ENCODE data around the gene ALDH1A1.

The ALDH1A1 gene

DNA sequence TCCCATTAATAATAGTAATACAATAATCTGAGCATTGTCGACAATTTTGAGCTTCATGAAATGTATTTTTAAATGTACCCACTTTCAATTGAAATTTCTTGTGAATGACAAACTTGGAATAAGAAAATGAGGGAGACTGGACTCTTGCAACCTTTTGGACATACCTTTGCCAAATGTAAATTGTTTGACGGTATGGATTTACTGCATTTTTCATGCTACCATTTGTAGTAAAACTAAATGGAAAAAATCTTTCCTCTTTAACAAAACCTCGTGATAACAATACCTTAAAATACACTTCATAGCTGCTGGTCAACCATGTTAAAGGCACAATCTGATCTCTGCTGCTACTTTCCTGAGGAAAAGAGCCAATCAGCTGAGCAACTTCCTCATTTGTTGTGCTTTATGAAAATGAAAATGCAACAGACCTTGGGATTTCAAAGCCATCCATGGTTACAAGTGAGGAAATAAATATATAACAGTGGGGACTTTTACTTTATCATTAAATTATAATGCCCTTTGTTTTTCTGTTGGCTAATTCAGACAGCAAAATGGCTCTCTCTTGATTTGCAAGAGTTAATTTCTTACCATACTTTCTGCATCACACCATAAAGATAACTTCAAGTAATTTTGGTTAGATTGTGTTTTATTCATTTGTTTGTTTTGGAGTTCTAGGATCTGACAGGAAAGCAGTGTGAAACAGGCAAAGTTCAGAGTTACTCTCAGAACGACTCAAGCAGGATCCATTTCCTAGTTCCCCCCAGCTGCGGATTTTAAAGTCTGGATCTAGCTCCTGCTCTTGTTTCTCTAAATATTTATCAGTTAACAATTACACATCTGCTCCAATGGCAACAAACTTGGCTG is 1.1 kb downstream of the ALDH1A1 start:
- no peak for TF ChIP-seq ZFX (IDR thresholded peaks at IDR 0.05; ENCODE audit: borderline replicate concordance)
- peak overlapping the region; percentile 39; the same call in 1 of the 2 replicates for H3K27ac ChIP-seq

- TF ChIP-seq CTCF (IDR thresholded peaks at IDR 0.05) (no peak), ZFX (IDR thresholded peaks at IDR 0.05; ENCODE audit: borderline replicate concordance) (no peak)
These were observed 1.9 kb downstream of the ALDH1A1 start for GRCh38 chr9:72950875-72951442.

DNA sequence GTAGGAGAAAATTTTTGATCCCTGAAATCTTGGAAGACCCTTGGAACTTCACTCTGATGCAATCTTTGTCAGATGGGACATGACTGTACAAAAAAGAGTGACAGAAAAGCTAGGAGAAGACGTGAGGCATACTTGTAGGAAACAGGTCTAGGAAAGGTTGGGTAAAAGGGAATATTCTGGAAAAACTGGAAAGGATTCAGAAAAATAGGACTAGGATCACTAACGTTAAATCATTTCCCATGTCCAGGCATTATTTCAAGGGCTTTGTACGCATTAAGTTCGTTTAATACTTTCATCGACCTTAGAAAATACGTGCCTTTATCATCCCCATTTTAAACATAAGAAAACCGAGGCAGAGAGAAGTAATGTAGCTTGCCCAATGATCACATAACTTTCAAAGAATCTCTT is 2.9 kb downstream of the ALDH1A1 start:
- no peak overlapping the region for H3K27ac ChIP-seq
- TF ChIP-seq ZFX (IDR thresholded peaks at IDR 0.05; ENCODE audit: borderline replicate concordance) (no peak), CTCF (IDR thresholded peaks at IDR 0.05) (no peak)

More at GRCh38 chr9:72950875-72951442, 1.9 kb downstream of the ALDH1A1 start:
- H3K27ac ChIP-seq = no peak overlapping the region

GRCh38 chr9:72949244-72949582 is 3.6 kb downstream of the ALDH1A1 start:
- TF ChIP-seq CTCF (IDR thresholded peaks at IDR 0.05) = no peak
- TF ChIP-seq ZFX (IDR thresholded peaks at IDR 0.05; ENCODE audit: borderline replicate concordance) = no peak
- no peak overlapping the region for H3K27ac ChIP-seq

- H3K27ac ChIP-seq = no peak overlapping the region
- TF ChIP-seq ZFX (IDR thresholded peaks at IDR 0.05; ENCODE audit: borderline replicate concordance) (no peak), CTCF (IDR thresholded peaks at IDR 0.05) (no peak)
These were observed 4.1 kb downstream of the ALDH1A1 start for GRCh38 chr9:72948575-72949243.

GRCh38 chr9:72947984-72948465 is 4.8 kb downstream of the ALDH1A1 start:
- no peak for TF ChIP-seq CTCF (IDR thresholded peaks at IDR 0.05)
- TF ChIP-seq ZFX (IDR thresholded peaks at IDR 0.05; ENCODE audit: borderline replicate concordance) = no peak
- H3K27ac ChIP-seq = no peak overlapping the region

DNA sequence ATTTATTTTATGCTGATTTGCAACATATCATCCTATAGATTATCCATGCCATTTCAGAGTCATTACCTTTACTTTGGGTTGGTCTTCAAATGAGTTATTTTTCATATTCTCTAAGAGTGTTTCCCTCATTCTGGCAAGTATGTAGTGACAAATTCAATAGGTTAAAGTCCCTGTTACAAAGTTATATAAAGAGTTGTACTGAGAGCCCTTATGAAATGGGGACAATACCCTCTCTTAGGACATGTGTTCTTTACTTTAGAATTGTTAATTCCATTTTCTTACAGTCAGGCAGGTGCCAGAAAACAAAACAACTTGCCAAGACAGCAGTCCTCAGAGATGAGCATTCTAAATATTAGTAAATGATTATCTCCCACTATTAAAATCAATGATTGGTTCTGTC is 6.0 kb downstream of the ALDH1A1 start:
- no peak overlapping the region for H3K27ac ChIP-seq
- TF ChIP-seq ZFX (IDR thresholded peaks at IDR 0.05; ENCODE audit: borderline replicate concordance) (no peak), CTCF (IDR thresholded peaks at IDR 0.05) (no peak)
